DMS153 treated with DMSO at 0.1 percent for 48 hours (cell line): Measurements from ENCODE around the gene CHI3L2.

Experiments used
- DNase-seq: peaks from one replicate; lab custom pipeline; 2025; ENCODE audit not compliant: unreplicated experiment; lab: John Stamatoyannopoulos, UW

CHI3L2 gene

DNA sequence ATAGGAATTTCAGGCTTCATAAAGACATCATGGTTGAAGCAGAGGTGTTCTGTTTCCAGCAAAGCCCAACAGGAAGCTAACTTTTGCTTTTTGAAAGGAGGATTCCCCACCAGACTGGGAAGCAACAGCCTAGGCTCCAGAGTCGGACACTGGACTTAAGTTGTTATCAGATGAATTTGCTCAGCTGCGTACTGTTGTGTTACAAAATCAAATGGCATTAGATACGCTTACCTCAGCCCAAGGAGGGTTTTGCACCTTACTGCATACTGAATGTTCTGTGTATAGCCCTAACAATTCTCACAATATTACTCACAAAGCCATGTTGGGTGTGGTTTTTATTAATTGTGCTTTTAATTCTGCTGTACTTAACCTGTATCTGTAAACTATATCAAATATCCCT, 62.6 kb downstream of the CHI3L2 start:
- no peak for DNase-seq

- DNase-seq: peak; percentile 84
Observed at GRCh38 chr1:111290630-111291029, 63.1 kb downstream of the CHI3L2 start, which contains the start of gene CHIA. Gene CHIA (plus strand): TSS chr1:111290851. CDS start chr1:111310468, 19,617 bp downstream.
